H1 (cell line): ENCODE data around the gene SNTG2.

Source experiments
- ASH2L ChIP-seq: fragments of 200-600, 300-600 bp; sonication (generic); IDR thresholded peaks from one replicate; pipeline ENCODE4 v1.7.1; 2017; ENCODE audit warnings: low read length
- CBX5 ChIP-seq: fragments of 300-800, 300-1000 bp; sonication (generic); IDR thresholded peaks from 2 replicates; pipeline ENCODE4 v1.7.1; 2016; ENCODE audit warnings: antibody characterized with exemption, low read length, low read depth
- GABPA ChIP-seq: IDR thresholded peaks from 2 replicates; pipeline ENCODE4 v1.6.1; 2011; ENCODE audit warnings: mild to moderate bottlenecking, low read length, moderate library complexity, borderline replicate concordance; ENCODE audit not compliant: insufficient read depth
- POLR2A ChIP-seq, 2 experiments: IDR thresholded peaks; 1 replicate in 1 of 2; 2 replicates in 1 of 2; pipeline ENCODE4 v1.6.1; 2011; ENCODE audit warnings: low read depth in 2 of 2, low read length in 2 of 2, mild to moderate bottlenecking in 2 of 2; ENCODE audit errors: control extremely low read depth in 1 of 2
- RFX5 ChIP-seq: IDR thresholded peaks from 2 replicates; pipeline ENCODE4 v1.6.1; 2011; ENCODE audit warnings: low read depth, low read length, improper control_type of control experiment, borderline replicate concordance
- SAP30 ChIP-seq: fragments of 300-600 bp; sonication (generic); IDR thresholded peaks from 2 replicates; pipeline ENCODE4 v1.7.1; 2012; ENCODE audit warnings: low read length, moderate library complexity, mild to moderate bottlenecking, inconsistent platforms; ENCODE audit not compliant: insufficient read depth, insufficient replicate concordance
- TAF1 ChIP-seq: IDR thresholded peaks from 2 replicates; pipeline ENCODE4 v1.6.1; 2011; ENCODE audit warnings: mild to moderate bottlenecking, low read depth, low read length
- TCF12 ChIP-seq: IDR thresholded peaks from 2 replicates; pipeline ENCODE4 v1.6.1; 2011; ENCODE audit warnings: low read depth, mild to moderate bottlenecking, low read length

- TF ChIP-seq POLR2A (IDR thresholded peaks at IDR 0.05; ENCODE audit: control extremely low read depth in 1 of 2, low read depth in 2 of 2, low read length in 2 of 2) (no peak), GABPA (no peak), CBX5 (no peak), TCF12 (no peak), SAP30 (no peak), RFX5 (no peak), ASH2L (no peak), TAF1 (no peak)
These were observed 378.0 kb downstream of the SNTG2 start for GRCh38 chr2:1328684-1329083.
